BE2C (cell line): ENCODE results near the gene CAMTA1.

Experiments used
- DNase-seq: peaks from one replicate; pipeline ENCODE4 v3.0.0-alpha.2; 2020
- H3K27me3 ChIP-seq: fragments of 250-450 bp; sonication (Bioruptor Pico); 2 replicates; pipeline ENCODE4 v1.5.1; 2020; ENCODE audit warnings: mild to moderate bottlenecking
- H3K36me3 ChIP-seq: fragments of 250-450 bp; sonication (Bioruptor Pico); 2 replicates; pipeline ENCODE4 v1.5.1; 2020; ENCODE audit warnings: mild to moderate bottlenecking
- H3K4me1 ChIP-seq: fragments of 250-450 bp; sonication (Bioruptor Pico); 2 replicates; pipeline ENCODE4 v1.5.1; 2020
- H3K4me3 ChIP-seq: 2 replicates; pipeline ENCODE4 v1.5.1; 2011; ENCODE audit warnings: low read depth, low read length
- H3K9me3 ChIP-seq: fragments of 250-450 bp; sonication (Bioruptor Pico); 2 replicates; pipeline ENCODE4 v1.5.1; 2020
- CTCF ChIP-seq: IDR thresholded peaks from 2 replicates; pipeline ENCODE4 v1.5.1; 2012; ENCODE audit warnings: mild to moderate bottlenecking, low read depth, low read length

The CAMTA1 gene

GRCh38 chr1:7233646-7234470 is 448.6 kb downstream of the CAMTA1 start:
- no peak for DNase-seq
- H3K27me3 ChIP-seq, result no peaks in the 10 kb centered on the region
- H3K9me3 ChIP-seq, result no peaks in the 10 kb centered on the region
- H3K4me1 ChIP-seq, result no peaks in the 10 kb centered on the region
- no peaks in the 10 kb centered on the region for H3K36me3 ChIP-seq
- no peak for TF ChIP-seq CTCF
- no peak overlapping the region for H3K4me3 ChIP-seq

- no peak for TF ChIP-seq CTCF
- H3K36me3 ChIP-seq, result no peaks in the 10 kb centered on the region
- H3K27me3 ChIP-seq, result no peaks in the 10 kb centered on the region
- no peaks in the 10 kb centered on the region for H3K9me3 ChIP-seq
- H3K4me3 ChIP-seq, result no peak overlapping the region
- H3K4me1 ChIP-seq, result no peaks in the 10 kb centered on the region
- no peak for DNase-seq
Measured at GRCh38 chr1:7234471-7234755, 449.2 kb downstream of the CAMTA1 start.

- TF ChIP-seq CTCF, result no peak
- Histone ChIP-seq H3K9me3 (no peaks in the 10 kb centered on the region), H3K27me3 (no peaks in the 10 kb centered on the region), H3K4me3 (no peak overlapping the region), H3K36me3 (no peaks in the 10 kb centered on the region), H3K4me1 (no peaks in the 10 kb centered on the region)
- DNase-seq, result no peak
Measured at GRCh38 chr1:7235871-7236517, 450.7 kb downstream of the CAMTA1 start.

- Histone ChIP-seq H3K36me3 (no peaks in the 10 kb centered on the region), H3K9me3 (no peaks in the 10 kb centered on the region), H3K4me1 (no peaks in the 10 kb centered on the region), H3K4me3 (no peak overlapping the region), H3K27me3 (no peaks in the 10 kb centered on the region)
- no peak for DNase-seq
- no peak for TF ChIP-seq CTCF
Measured at GRCh38 chr1:7236844-7237515, 451.7 kb downstream of the CAMTA1 start.

GRCh38 chr1:7247158-7247557 is 461.9 kb downstream of the CAMTA1 start:
- H3K9me3 ChIP-seq, result no peaks in the 10 kb centered on the region
- H3K4me1 ChIP-seq, result no peaks in the 10 kb centered on the region
- DNase-seq, result no peak
- no peak for TF ChIP-seq CTCF
- H3K27me3 ChIP-seq, result no peaks in the 10 kb centered on the region
- no peaks in the 10 kb centered on the region for H3K36me3 ChIP-seq
- no peak overlapping the region for H3K4me3 ChIP-seq
